UCSD-AML1 (cell line): Measurements from ENCODE around the gene ANKHD1.

Experiments
- DNase-seq: peaks from one replicate; lab custom pipeline; 2025; ENCODE audit not compliant: unreplicated experiment; lab: John Stamatoyannopoulos, UW

ANKHD1 gene

DNA sequence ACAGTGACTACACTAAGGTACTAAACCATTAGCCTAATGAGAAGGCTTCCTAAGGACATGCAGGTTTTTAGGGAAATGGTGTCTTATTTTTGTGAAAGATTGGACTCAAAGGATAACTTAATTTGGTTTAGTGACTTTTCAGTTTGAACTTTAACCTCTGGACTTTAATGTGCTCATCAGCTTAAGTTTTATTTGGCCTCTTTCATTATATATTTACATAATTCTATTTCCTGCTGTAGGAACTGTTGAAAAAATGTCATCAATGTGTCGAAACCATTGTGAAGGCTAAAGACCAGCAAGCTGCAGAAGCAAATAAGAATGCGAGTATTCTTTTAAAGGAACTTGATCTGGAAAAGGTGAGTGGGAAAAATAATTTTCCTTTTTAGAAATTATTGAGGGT, 111.5 kb downstream of the ANKHD1 start:
- DNase-seq = no peak

- no peak for DNase-seq
These were observed 122.4 kb downstream of the ANKHD1 start for GRCh38 chr5:140524003-140524402.

DNA sequence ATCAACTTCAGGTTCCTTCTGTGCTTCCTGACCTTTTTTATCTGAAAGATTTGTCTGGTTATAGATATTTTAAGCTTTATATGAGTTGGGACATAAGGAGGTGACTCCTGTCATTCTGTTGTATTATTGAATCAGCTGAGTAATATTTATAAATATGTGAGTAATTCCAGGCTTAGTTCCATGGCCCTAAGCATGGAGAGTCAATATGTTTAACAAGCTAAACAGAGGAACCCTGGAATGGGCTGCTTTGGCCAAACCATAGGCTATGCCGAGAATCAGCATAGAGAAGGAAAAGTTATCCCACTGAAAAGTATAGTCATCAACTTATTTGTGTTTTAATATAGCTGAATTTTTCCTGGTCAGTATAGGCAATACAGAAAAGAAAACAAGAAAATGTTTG, 138.6 kb downstream of the ANKHD1 start:
- no peak for DNase-seq

GRCh38 chr5:140542972-140543371, 141.3 kb downstream of the ANKHD1 start:
- DNase-seq = no peak

DNA sequence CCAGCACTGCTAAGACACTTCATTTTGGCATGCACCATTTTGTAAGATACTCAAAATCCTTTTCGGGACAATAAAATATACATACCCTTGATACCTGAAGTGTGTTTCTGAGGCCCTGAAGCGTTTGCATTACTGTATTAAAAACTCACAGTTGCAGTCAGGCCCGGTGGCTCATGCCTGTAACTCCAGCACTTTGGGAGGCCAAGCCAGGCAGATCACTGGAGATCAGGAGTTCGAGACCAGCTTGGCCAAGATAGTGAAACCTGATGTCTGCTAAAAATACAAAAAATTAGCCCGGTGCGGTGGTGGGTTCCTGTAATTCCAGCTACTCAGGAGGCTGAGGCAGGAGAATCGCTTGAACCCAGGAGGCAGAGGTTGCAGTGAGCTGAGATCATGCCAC, 143.4 kb downstream of the ANKHD1 start:
- no peak for DNase-seq

- DNase-seq = no peak
These were observed 144.0 kb downstream of the ANKHD1 start for GRCh38 chr5:140545606-140546005.

GRCh38 chr5:140546851-140547507, 145.3 kb downstream of the ANKHD1 start:
- DNase-seq = no peak

DNA sequence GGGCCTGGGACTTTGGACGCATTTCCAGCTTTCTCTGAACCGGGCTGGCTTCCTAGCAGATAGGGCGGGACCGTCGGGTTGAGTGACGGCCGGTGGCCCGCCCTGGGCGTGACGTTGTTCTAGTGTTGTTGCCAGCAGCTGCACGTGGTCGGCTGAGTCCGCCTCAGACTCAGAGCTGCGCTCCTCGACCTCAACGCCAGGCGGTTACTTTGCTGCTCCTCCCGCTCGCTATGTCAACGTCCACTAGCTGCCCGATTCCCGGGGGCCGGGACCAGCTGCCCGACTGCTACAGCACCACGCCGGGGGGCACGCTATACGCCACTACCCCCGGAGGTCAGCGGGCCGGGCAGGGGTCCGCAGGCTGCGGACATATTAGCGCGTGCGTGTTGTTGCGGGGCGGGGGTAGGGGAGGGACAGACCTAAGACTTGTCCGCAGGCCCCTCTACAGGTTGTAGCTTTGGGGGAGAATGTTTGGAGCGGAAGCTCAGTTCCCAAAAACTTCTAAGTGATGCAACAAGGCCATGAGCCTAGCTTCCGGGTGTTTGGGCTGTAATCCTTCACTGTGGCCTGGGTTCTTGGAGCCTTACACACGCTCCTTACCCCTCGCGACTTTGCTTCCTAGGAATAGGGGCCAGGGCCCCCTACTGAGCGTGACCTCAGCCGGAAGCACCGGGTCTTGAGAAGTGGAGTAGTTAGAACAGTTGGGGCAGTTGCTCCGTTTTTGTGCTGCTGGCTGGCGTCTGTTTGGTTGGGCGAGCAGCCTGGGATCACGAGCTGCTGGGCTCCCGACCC, 146.1 kb downstream of the ANKHD1 start, which contains the start of gene EIF4EBP3:
Gene EIF4EBP3, plus strand, starts transcription at position 155 of the 792 bp plus-strand sequence. Its CDS starts 76 bp downstream, at position 231.
- no peak for DNase-seq

- DNase-seq = no peak
These were observed 146.7 kb downstream of the ANKHD1 start for GRCh38 chr5:140548300-140548688.

DNA sequence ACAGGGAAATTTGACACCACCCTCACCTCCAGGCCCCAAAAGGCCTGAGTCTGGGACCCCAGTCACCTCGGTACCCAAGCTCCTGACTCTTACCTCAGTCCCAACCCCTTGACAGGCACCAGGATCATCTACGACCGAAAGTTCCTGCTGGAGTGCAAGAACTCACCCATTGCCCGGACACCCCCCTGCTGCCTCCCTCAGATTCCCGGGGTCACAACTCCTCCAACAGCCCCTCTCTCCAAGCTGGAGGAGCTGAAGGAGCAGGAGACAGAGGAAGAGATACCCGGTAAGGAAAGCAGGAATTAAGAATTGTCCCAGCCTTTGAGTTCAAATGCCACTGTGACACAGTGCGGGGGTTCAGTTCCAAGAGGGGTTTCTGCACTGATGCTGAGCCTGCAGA, 147.2 kb downstream of the ANKHD1 start:
- DNase-seq = no peak

DNA sequence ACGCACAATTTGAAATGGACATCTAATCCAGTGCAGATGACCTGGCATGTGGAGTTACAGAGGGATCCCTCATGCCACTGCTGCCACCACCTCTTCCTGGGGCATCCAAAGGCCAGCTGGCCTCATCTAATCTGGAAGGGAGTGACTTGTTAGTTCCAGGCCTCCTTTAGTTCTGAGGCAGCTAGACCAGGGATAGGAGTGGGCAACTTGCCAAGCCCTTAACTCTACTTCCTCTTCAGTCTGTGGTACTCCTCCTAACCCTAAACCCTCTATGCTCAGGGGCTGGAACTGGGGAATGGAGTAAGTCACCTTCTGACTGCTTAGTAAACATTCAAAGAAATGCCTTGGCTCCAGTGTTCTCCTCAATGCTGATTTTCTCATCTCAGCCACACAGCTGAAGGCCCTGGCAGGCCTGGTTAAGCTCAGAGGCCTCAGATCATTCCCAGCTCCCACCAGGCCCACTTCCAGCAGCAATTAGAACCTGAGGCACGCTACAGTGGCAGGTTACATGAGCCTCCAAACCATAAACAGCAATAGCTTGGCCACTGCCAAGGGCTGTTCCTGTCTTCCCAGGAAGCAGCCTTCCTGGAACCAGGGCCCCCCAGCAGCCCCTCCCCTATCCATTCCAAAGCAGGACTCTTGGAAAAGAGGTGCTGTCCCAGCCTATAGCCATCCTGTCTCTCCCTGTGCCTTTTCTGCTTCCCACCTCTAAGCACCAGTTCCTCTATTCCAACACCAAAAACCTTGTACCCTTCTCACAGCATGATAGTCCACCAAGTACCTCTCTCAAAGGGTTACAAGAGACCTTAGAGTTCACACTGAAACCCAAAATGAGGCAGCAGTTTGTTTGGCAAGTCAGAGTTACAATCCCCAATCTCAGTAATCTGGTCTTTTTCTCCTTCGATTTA, 147.9 kb downstream of the ANKHD1 start:
- peak; percentile 37 for DNase-seq

- no peak for DNase-seq
These were observed 148.8 kb downstream of the ANKHD1 start for GRCh38 chr5:140550147-140551079.

- no peak for DNase-seq
These were observed 150.2 kb downstream of the ANKHD1 start for GRCh38 chr5:140551872-140552271.

DNA sequence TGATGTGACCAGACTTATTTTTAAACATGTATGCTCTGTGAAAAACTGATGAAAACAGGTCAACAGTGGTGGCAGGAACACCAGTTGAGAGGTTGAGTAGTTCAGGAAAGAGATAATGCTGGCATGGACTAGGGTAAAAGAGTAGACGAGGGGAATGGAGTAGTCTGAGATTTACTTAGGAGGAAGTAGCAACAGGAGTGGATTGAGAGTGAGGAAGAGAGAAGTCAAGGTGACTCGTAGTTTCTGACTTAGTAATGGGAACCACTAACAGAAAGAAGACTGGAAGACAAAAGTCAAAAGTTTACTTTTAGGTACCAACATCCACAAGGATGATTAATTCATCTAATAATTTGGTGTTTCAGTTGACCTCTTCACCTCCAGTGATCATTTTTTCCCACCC, 152.0 kb downstream of the ANKHD1 start:
- DNase-seq = no peak

- DNase-seq = no peak
These were observed 152.8 kb downstream of the ANKHD1 start for GRCh38 chr5:140554454-140554853.

GRCh38 chr5:140555747-140556312, 154.2 kb downstream of the ANKHD1 start:
- no peak for DNase-seq

DNA sequence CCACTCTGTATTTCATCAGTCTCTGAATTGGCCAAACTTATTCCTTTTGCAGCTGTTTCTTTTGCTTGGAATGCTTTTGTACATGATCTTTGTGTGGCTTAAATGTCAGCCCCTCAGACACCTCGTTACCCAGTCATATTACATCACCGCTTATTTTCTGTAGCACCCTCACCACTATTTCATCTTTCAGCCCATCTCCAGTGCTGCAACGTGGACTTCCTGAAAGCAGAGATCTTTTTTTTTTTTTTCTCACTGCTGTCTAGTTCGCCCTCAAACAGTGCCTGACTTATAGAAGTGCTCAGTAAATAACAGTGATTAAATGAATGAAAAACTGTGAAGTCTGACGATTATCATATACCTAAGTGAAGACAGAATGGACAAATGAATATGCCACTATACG, 154.8 kb downstream of the ANKHD1 start:
- DNase-seq = no peak

DNA sequence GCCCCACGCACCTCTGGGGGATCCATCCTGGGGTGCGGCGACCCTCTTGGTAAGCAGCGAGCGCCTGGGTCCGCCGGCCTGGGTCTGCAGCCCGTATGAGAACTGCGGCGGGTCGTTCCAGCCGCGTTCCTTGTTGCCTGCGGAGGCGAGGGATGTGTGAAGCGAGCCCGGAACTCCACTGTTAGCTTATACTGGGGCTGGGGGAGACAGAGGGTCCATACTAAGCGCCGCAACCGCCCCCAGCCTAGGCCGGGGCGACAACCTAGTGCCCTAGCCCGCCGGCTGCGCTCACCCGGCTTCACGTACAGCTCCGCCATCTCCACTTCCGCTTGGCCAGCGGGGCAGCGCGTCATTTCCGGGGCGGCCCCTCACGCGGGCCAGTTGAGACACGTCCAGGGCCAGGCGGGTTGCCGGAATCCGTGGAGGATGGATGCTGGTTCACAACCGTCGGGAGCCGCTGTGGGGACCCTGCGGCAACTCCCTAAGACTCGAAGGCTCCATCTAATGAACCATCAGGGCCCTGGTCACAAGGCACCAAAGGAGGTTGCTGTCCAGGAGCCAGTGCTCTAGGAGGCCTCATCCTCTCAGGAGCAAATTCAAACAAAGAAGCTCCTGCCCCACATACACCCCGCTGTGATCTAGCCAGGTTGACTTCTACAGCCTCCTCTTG, 155.6 kb downstream of the ANKHD1 start, which contains the start of gene SRA1:
Gene SRA1, minus strand, starts transcription at position 338 of the 670 bp plus-strand sequence. Its CDS starts 21 bp downstream, at position 317.
- DNase-seq = peak; percentile 93

- no peak for DNase-seq
These were observed 156.3 kb downstream of the ANKHD1 start for GRCh38 chr5:140557965-140558364.
